HepG2 (cell line): ENCODE data around the gene CHRNA7. TPM values are rescaled to one million over a fixed set of nuclear protein-coding genes. Genes with fewer than 3 reads are reported as not detected.

Experiments
- ATAC-seq: fragments of 200-7000 bp; cut with Tn5 transposase; 3 replicates; pipeline ENCODE4 v1.9.1; 2020; ENCODE audit warnings: mild to moderate bottlenecking, moderate library complexity
- BruUV-seq: library from RNA; stranded (reverse); fragments of 400-500 nt; replicated peaks from 2 replicates; lab custom pipeline; 2021; lab: Mats Ljungman, UMichigan
- CTCF ChIA-PET: fragments of 300-600 bp; formaldehyde crosslinking; extraction: SDS; loops from one replicate; lab custom pipeline; 2021; ENCODE audit warnings: low total read pairs, inconsistent platforms, low intra/inter-chr PET ratio; lab: Yijun Ruan, JAX
- POLR2A ChIA-PET: fragments of 350-600 bp; sonication (Branson Sonifier 250); formaldehyde crosslinking; loops from one replicate; lab custom pipeline; 2020; ENCODE audit warnings: antibody characterized with exemption, inconsistent platforms; lab: Yijun Ruan, JAX
- DNase-seq: peaks from one replicate; pipeline ENCODE4 v3.0.0-alpha.2; 2015; ENCODE audit warnings: low spot score
- FAIRE-seq: peaks from 3 replicates; lab custom pipeline; 2011; peaks lifted over from hg19 to GRCh38; lab: Jason Lieb, UNC
- H2AFZ ChIP-seq: one replicate; pipeline ENCODE4 v1.6.1; 2011; ENCODE audit warnings: low read length, inconsistent platforms
- H3K27ac ChIP-seq: fragments of 300-600 bp; 3 replicates; pipeline ENCODE4 v1.8.0; 2011; ENCODE audit warnings: mixed run types, mild to moderate bottlenecking, mixed read lengths, low read length, inconsistent platforms; ENCODE audit not compliant: insufficient read depth; ENCODE audit errors: extremely low read length
- H3K27me3 ChIP-seq, 2 experiments: fragments of 200-600 bp in 1 of 2; 2 replicates in 1 of 2; 3 replicates in 1 of 2; pipeline versions ENCODE4 v1.6.0 to v1.8.0; 2011; ENCODE audit warnings: low read length in 2 of 2, mild to moderate bottlenecking in 2 of 2, moderate library complexity in 2 of 2, inconsistent platforms in 1 of 2; ENCODE audit not compliant: insufficient read depth in 2 of 2, control insufficient read depth in 1 of 2
- H3K36me3 ChIP-seq, 2 experiments: fragments of 200-600 bp in 1 of 2; replicated peaks in 1 of 2; 2 replicates in 1 of 2; 3 replicates in 1 of 2; pipeline versions ENCODE4 v1.5.1 to v1.8.0; 2011; ENCODE audit warnings: low read length in 2 of 2, inconsistent platforms in 1 of 2; ENCODE audit not compliant: insufficient read depth in 2 of 2, control insufficient read depth in 1 of 2
- H3K4me1 ChIP-seq: 2 replicates; pipeline ENCODE4 v1.5.1; 2012; ENCODE audit warnings: low read length, inconsistent platforms; ENCODE audit not compliant: insufficient read depth
- H3K4me2 ChIP-seq: 2 replicates; pipeline ENCODE4 v1.6.0; 2011; ENCODE audit warnings: low read depth, low read length, inconsistent platforms
- H3K4me3 ChIP-seq, 3 experiments: fragments of 200-600 bp in 1 of 3; sonication (generic), shearing (Covaris generic) in 1 of 3; replicated peaks in 1 of 3; 2 replicates each; pipeline ENCODE4 v1.5.1; 2011 to 2016; ENCODE audit warnings: low read length in 3 of 3, inconsistent platforms in 2 of 3, low read depth in 2 of 3, mild to moderate bottlenecking in 2 of 3, control low read depth in 1 of 3, mixed read lengths in 1 of 3; ENCODE audit not compliant: insufficient read depth in 1 of 3
- H3K79me2 ChIP-seq: one replicate; pipeline ENCODE4 v1.6.1; 2011; ENCODE audit warnings: low read length, inconsistent platforms; ENCODE audit not compliant: insufficient read depth
- H3K9ac ChIP-seq: 2 replicates; pipeline ENCODE4 v1.6.0; 2011; ENCODE audit warnings: mild to moderate bottlenecking, low read depth, low read length, inconsistent platforms; ENCODE audit not compliant: insufficient read depth
- H3K9me3 ChIP-seq: 2 replicates; pipeline ENCODE4 v1.5.1; 2012; ENCODE audit warnings: mild to moderate bottlenecking, low read length
- H4K20me1 ChIP-seq: 2 replicates; pipeline ENCODE4 v1.6.0; 2011; ENCODE audit warnings: inconsistent platforms, mild to moderate bottlenecking, low read length, moderate library complexity; ENCODE audit not compliant: insufficient read depth
- AHDC1 ChIP-seq: sonication (generic); formaldehyde crosslinking; IDR thresholded peaks from 2 replicates; pipeline ENCODE4 v1.5.1; 2020; ENCODE audit warnings: mild to moderate bottlenecking, missing genetic modification reagents, borderline replicate concordance
- CCAR2 ChIP-seq: fragments of 200-400 bp; formaldehyde crosslinking; optimal IDR thresholded peaks from 2 replicates; pipeline ENCODE3; 2018; ENCODE audit warnings: low read depth, mild to moderate bottlenecking, low read length, moderate library complexity
- DPF2 ChIP-seq: sonication (generic); formaldehyde crosslinking; IDR thresholded peaks from 2 replicates; pipeline ENCODE4 v1.4.0; 2020; ENCODE audit warnings: mild to moderate bottlenecking, low read depth, missing genetic modification reagents, borderline replicate concordance
- DR1 ChIP-seq: sonication (generic); formaldehyde crosslinking; IDR thresholded peaks from 2 replicates; pipeline ENCODE4 v1.8.0; 2021; ENCODE audit warnings: mild to moderate bottlenecking, missing genetic modification reagents, inconsistent platforms
- KMT2A ChIP-seq: sonication (generic); formaldehyde crosslinking; IDR thresholded peaks from 2 replicates; pipeline ENCODE4 v1.4.0; 2020; ENCODE audit warnings: missing genetic modification reagents
- MLXIP ChIP-seq: sonication (generic); formaldehyde crosslinking; IDR thresholded peaks from 2 replicates; pipeline ENCODE4 v1.9.0; 2021; ENCODE audit warnings: missing genetic modification reagents, borderline replicate concordance
- TBX3 ChIP-seq: fragments of 450-650 bp; IDR thresholded peaks from 2 replicates; pipeline ENCODE4 v1.6.1; 2017; ENCODE audit warnings: antibody characterized with exemption, mild to moderate bottlenecking, inconsistent platforms, borderline replicate concordance
- TP53 ChIP-seq: sonication (generic); formaldehyde crosslinking; conservative IDR thresholded peaks from 2 replicates; pipeline ENCODE4 v1.4.0; 2020; ENCODE audit warnings: missing genetic modification reagents
- U2AF2 ChIP-seq: fragments of 200-400 bp; formaldehyde crosslinking; IDR thresholded peaks from 2 replicates; pipeline ENCODE4 v1.6.1; 2017; ENCODE audit warnings: low read depth, mild to moderate bottlenecking, low read length
- ZBTB33 ChIP-seq: sonication (generic); formaldehyde crosslinking; IDR thresholded peaks from 2 replicates; pipeline ENCODE4 v1.4.0; 2020; ENCODE audit warnings: missing genetic modification reagents
- ZNF260 ChIP-seq: sonication (generic); formaldehyde crosslinking; IDR thresholded peaks from 2 replicates; pipeline ENCODE4 v1.4.0; 2020; ENCODE audit warnings: missing genetic modification reagents, low read depth, mild to moderate bottlenecking, borderline replicate concordance
- ZNF484 ChIP-seq: sonication (generic); formaldehyde crosslinking; IDR thresholded peaks from 2 replicates; pipeline ENCODE4 v1.5.1; 2020; ENCODE audit warnings: mild to moderate bottlenecking, low read depth, missing genetic modification reagents, borderline replicate concordance
- ZNF720 ChIP-seq: sonication (generic); formaldehyde crosslinking; IDR thresholded peaks from 2 replicates; pipeline ENCODE4 v1.4.0; 2020; ENCODE audit warnings: missing genetic modification reagents
- WGBS: methylation state at CpG from one replicate; pipeline ENCODE4 v1.1.6; 2017; ENCODE audit warnings: low lambda C conversion rate; 5-methylcytosine and 5-hydroxymethylcytosine counted together
- in situ Hi-C: cut with HindIII; loops from 2 replicates; pipeline ENCODE4 v1.10.0; 2017; ENCODE audit warnings: low pct_unique_long_range_greater_than_20kb; ENCODE audit not compliant: extremely low pct_ligation_motif_present
- intact Hi-C: fragments of 100-400 bp; cut with micrococcal nuclease; formaldehyde crosslinking; loops from one replicate; pipeline ENCODE4 v1.10.0; 2022; ENCODE audit not compliant: unreplicated experiment
- polyA plus RNA-seq, 8 experiments: library from polyadenylated mRNA; depleted of rRNA in 3 of 8; stranded (reverse) in 7 of 8; unstranded in 1 of 8; fragments of >200 nt; fragmentation: Illumina TruSeq in 4 of 8; extraction: Trizol in 4 of 8; gene quantifications; 2 replicates each; pipeline versions ENCODE4 v1.2.1 to v1.2.3, GENCODE V29; 2011 to 2016; ENCODE audit warnings: low read depth in 4 of 8, missing spikeins in 1 of 8, mixed read lengths in 1 of 8; ENCODE audit not compliant: insufficient read depth in 1 of 8
- total RNA-seq, 5 experiments: library from RNA; depleted of rRNA; stranded (reverse); fragments of >200 nt; fragmentation: Illumina TruSeq; extraction: Trizol; gene quantifications; 2 replicates each; pipeline ENCODE4 v1.2.3, GENCODE V29; 2016; ENCODE audit warnings: low read depth in 1 of 5

The CHRNA7 gene
- total and polyA plus RNA-seq, 2 of the 13 experiments (the other 11 are each of a cell fraction or from before 2014, with no cell fraction given), result 1.3 to 1.4 TPM

GRCh38 chr15:32096916-32097617 is 66.8 kb downstream of the CHRNA7 start:
- H3K27me3 ChIP-seq, result no peaks in the 10 kb centered on the region; a peak in 1 of 5 replicates
- no peak overlapping the region for H3K4me2 ChIP-seq
- no peaks in the 10 kb centered on the region for H4K20me1 ChIP-seq
- no peak overlapping the region for H3K9ac ChIP-seq
- in situ Hi-C loops, result no loop called here
- DNase-seq (no peak), FAIRE-seq (no peak), ATAC-seq (no peak)
- no peaks in the 10 kb centered on the region for H3K4me1 ChIP-seq
- H3K9me3 ChIP-seq, result no peaks in the 10 kb centered on the region
- no peak overlapping the region for H2AFZ ChIP-seq
- BruUV-seq, result no TSS peak
- intact Hi-C loops, result no loop called here
- H3K27ac ChIP-seq, result no peak overlapping the region
- no peaks in the 10 kb centered on the region for H3K79me2 ChIP-seq
- WGBS, result 51% methylated on average over 8 of the region's 13 CpGs
- ChIA-PET CTCF (no interaction called here), POLR2A (no interaction called here)
- no peaks in the 10 kb centered on the region for H3K36me3 ChIP-seq
- no peak overlapping the region for H3K4me3 ChIP-seq
- TF ChIP-seq AHDC1, result no peak
- no peak for TF ChIP-seq TP53
- TF ChIP-seq DPF2 (CRISPR knock-in tag), result no peak
- TF ChIP-seq TBX3, result no peak
- no peak for TF ChIP-seq U2AF2
- TF ChIP-seq MLXIP (CRISPR knock-in tag), result no peak
- no peak for TF ChIP-seq ZNF720 (CRISPR knock-in tag)
- TF ChIP-seq ZNF260 (CRISPR knock-in tag), result no peak
- no peak for TF ChIP-seq DR1 (CRISPR knock-in tag)
- TF ChIP-seq ZNF484 (CRISPR knock-in tag), result no peak
- TF ChIP-seq KMT2A (CRISPR knock-in tag), result no peak
- no peak for TF ChIP-seq CCAR2
- TF ChIP-seq ZBTB33 (CRISPR knock-in tag), result no peak
